HL-60 (cell line): ENCODE results near the gene TROAP.

Experiments used
- SPI1 ChIP-seq: IDR thresholded peaks from 2 replicates; pipeline ENCODE4 v1.6.1; 2012; ENCODE audit warnings: low read depth, mild to moderate bottlenecking, borderline replicate concordance
- TF ChIP-seq, protein P1 (sequence below): IDR thresholded peaks from one replicate; pipeline ENCODE4 v1.5.1; 2011; ENCODE audit warnings: low read length, control low read depth, inconsistent platforms; ENCODE audit not compliant: insufficient read depth

DNA sequence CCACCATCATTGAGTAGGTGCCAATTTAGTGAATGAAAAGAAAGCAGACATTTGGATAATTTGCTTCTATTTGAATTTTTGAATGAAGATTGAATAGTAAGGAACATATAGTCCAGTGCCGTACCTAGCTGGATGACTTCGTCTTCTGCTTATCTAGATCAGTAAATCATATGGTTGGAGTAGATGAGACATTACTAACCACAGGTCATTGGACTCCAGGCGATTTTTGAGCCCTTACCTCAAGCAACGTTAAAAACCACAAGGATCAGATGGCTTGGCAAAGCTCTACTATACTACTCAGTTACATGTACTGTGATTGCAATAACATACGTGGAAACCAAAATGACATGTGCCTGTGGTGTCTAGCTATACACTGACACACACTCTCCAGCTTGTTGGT is 42.5 kb downstream of the TROAP start:
- TF ChIP-seq, protein P1, sequence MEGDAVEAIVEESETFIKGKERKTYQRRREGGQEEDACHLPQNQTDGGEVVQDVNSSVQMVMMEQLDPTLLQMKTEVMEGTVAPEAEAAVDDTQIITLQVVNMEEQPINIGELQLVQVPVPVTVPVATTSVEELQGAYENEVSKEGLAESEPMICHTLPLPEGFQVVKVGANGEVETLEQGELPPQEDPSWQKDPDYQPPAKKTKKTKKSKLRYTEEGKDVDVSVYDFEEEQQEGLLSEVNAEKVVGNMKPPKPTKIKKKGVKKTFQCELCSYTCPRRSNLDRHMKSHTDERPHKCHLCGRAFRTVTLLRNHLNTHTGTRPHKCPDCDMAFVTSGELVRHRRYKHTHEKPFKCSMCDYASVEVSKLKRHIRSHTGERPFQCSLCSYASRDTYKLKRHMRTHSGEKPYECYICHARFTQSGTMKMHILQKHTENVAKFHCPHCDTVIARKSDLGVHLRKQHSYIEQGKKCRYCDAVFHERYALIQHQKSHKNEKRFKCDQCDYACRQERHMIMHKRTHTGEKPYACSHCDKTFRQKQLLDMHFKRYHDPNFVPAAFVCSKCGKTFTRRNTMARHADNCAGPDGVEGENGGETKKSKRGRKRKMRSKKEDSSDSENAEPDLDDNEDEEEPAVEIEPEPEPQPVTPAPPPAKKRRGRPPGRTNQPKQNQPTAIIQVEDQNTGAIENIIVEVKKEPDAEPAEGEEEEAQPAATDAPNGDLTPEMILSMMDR, result no peak
- no peak for TF ChIP-seq SPI1
